ENCODE measurements around the gene GPR37.

DNA sequence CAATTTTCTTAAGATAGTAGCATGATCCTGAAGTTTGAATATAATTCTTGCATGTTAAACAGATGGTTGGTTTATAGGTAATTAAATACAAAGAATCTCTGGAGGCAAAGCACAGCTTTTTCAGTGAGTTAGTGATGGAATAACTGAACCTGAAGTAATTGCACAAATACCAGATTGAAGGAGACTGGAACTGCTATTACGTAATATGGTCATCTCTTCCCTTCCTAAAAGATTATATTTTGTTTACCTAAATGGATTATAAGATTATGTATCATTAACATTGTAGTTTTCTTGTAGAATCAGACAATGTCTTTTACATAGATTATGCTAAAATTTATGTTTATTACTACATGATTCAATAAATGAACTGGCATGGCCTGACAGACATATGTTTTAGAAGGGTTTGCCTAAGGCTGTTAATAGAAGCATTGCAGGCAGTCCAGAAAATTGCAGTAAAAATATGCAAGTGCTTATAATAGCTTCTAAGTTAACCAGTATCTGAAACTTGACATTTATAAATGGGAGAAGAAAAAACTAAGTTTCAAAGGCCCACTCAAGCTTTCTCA is 35.8 kb upstream of the GPR37 start:
- TF ChIP-seq GATA2 (IDR thresholded peaks at IDR 0.05; ENCODE audit: low read depth, low read length), result no peak
- no peak for TF ChIP-seq GATA3 (IDR thresholded peaks at IDR 0.05; ENCODE audit: low read depth, low read length)
